Fibroblast of pulmonary artery (primary cell): ENCODE measurements around the gene GNAZ.

Experiments
- DNase-seq: peaks from one replicate; pipeline ENCODE4 v3.0.0-alpha.2; 2010; ENCODE audit warnings: low read depth
- H3K4me3 ChIP-seq: replicated peaks from 2 replicates; pipeline ENCODE4 v1.5.1; 2011; ENCODE audit warnings: low read depth, mild to moderate bottlenecking, control low read depth, low read length, moderate library complexity
- TF ChIP-seq, protein P1 (sequence below): IDR thresholded peaks from 2 replicates; pipeline ENCODE4 v1.5.1; 2011; ENCODE audit warnings: mild to moderate bottlenecking, control low read depth, low read length, inconsistent platforms; ENCODE audit errors: missing control alignments

The GNAZ gene

GRCh38 chr22:23031381-23031780 lies 38.9 kb upstream of the GNAZ start:
- TF ChIP-seq, protein P1, sequence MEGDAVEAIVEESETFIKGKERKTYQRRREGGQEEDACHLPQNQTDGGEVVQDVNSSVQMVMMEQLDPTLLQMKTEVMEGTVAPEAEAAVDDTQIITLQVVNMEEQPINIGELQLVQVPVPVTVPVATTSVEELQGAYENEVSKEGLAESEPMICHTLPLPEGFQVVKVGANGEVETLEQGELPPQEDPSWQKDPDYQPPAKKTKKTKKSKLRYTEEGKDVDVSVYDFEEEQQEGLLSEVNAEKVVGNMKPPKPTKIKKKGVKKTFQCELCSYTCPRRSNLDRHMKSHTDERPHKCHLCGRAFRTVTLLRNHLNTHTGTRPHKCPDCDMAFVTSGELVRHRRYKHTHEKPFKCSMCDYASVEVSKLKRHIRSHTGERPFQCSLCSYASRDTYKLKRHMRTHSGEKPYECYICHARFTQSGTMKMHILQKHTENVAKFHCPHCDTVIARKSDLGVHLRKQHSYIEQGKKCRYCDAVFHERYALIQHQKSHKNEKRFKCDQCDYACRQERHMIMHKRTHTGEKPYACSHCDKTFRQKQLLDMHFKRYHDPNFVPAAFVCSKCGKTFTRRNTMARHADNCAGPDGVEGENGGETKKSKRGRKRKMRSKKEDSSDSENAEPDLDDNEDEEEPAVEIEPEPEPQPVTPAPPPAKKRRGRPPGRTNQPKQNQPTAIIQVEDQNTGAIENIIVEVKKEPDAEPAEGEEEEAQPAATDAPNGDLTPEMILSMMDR: no peak
- DNase-seq: no peak
- no peak overlapping the region for H3K4me3 ChIP-seq

DNA sequence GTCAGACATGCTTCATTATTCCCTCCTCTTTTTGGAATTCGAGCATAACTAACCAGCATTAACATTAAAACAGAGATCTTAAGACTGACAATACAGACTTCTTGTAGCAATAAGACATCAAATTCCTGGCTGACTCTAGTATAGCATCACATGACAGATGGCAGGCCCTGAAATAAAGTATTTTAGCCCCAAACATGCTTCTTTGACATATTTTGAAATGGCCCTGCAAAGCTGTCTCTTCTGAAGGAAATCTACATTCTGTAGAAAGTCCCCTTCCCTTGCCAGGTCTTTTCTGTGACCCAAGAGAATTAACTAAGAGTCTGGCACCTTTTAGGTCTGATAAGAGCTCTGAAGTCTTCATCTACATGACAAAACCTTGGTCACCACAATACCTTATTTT lies 38.5 kb upstream of the GNAZ start:
- TF ChIP-seq, protein P1: no peak
- no peak overlapping the region for H3K4me3 ChIP-seq
- no peak for DNase-seq

GRCh38 chr22:23032658-23033057 lies 37.7 kb upstream of the GNAZ start:
- no peak for DNase-seq
- H3K4me3 ChIP-seq: no peak overlapping the region
- TF ChIP-seq, protein P1: no peak

DNA sequence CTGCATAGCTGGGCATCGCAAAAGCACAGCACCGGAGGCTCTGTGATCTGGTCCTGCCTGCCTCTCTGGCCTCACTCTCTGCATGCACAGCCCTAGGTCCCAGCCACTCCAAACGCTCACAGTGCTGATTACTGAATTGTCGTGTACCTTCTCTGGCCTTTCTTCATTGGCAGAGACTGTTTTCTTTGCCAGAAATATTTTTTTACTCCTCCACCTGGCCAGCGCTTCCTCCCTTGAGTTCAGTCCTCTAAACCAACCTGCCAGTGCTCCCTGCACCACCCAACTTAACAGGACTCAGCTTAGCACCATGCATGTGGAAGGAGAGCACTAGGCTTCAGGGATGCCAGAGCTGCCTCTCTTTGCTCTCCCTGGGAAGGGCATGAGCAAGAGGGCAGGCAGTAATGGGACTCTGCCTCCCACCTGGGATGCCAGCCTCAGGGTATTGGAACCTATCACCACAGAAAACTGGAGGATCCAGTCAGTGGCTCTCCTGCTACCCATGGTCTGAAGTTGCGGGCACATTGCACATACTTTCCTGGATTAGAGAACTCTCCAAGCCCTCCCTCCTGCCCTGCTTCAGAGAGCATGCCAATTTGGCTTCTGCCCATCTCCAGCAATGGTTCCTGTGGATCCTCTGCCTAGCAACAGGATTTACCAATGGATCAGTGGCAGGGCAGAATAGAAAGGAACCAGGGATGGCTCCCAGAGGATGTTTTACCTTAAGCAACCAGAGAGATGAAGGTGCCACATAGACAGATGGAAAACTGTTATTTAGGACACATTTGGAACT lies 37.0 kb upstream of the GNAZ start:
- H3K4me3 ChIP-seq: no peak overlapping the region
- no peak for DNase-seq
- TF ChIP-seq, protein P1: no peak

- TF ChIP-seq, protein P1: no peak
- no peak overlapping the region for H3K4me3 ChIP-seq
- no peak for DNase-seq
Observed at GRCh38 chr22:23034621-23035556, 35.4 kb upstream of the GNAZ start.

DNA sequence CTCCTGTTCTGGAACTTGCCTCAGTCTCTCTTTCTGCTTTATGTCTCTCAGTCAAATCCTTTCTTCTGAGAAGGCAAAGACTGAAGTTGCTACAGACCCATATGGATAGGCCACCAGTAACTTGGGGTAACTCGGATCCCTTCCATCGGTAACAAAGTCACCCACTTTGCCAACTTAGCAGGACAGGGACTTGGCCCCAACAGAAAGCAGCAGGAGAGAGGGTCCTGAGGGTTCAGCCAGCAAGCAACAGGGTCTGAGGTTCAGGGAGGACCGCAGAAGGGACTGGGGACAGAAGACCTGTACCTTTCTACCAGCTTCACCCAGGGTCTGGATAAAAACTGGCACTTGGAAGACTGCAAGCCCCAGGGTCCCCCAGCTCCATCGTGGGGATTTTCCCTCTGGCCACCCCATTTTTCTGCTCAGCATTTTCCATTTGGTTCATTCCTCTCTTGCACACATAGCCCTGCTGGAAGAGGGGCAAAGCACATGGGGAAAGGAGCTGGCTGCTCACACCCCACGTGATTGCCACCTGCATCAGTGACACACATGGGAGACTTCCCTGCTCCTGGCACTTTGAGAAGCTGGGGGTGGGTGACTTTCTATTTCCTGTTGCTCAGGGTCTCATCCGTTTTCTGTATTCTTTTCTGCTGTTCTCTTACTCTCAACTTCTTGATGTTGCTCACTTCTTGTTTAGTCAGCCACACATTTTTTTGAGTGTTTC lies 34.6 kb upstream of the GNAZ start:
- no peak overlapping the region for H3K4me3 ChIP-seq
- TF ChIP-seq, protein P1: no peak
- no peak for DNase-seq
